HG03558 (cell line): ENCODE measurements around the gene VOPP1.
"Not testable (repeated sequence)": the region's sequence is repeated elsewhere in the genome, so short reads cannot be mapped to it uniquely, and the experiment has no call there.

Experiments
- ATAC-seq: cut with Tn5 transposase; IDR thresholded peaks from one replicate; pipeline ENCODE4 v1.9.1; 2021; ENCODE audit warnings: moderate number of reproducible peaks; ENCODE audit not compliant: unreplicated experiment; ENCODE audit errors: extremely low read depth

The VOPP1 gene

DNA sequence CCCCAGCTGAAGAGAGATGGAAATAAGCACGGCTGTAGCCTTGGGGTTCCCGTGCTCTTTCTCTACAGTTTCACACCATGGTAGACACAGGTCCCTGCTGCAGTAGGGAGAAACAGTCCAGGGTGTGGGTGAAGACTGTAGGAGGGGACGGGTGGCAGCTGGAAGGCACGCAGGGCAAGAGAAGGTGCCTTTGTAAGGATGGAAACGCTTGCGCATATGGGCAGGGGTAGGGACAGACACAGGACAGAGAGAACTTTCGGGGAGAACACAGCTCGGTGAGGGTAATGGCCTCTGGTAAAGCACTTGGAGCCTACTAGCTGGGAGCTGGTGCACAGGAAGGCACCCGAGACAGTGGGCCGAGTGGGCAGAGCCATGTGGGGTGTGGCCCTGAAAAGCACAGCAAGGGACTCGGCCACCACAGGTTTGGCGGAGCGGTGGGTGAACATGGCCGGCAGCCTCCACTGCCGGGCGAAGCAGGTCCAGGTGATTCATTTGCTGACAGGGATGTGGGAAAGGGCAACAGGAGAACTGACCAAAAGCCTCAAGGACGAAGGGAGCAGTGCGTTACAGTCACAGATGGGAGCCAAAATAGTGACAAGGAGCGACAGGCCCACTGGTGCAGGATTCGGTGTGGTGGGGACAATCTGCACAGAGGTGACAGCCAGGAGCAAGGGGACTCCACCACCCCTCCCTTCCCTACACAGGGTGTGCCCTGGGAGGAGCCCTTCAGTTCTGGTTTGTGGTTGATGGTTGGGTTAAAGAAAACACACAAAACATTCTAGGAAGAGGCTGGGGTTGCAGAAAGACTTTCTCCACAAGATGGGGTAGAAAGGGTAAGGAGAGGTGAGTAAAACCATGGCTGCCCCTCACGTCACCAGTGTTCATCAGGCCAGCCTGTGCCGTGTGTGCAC is 97.1 kb downstream of the VOPP1 start:
- no peak for ATAC-seq

DNA sequence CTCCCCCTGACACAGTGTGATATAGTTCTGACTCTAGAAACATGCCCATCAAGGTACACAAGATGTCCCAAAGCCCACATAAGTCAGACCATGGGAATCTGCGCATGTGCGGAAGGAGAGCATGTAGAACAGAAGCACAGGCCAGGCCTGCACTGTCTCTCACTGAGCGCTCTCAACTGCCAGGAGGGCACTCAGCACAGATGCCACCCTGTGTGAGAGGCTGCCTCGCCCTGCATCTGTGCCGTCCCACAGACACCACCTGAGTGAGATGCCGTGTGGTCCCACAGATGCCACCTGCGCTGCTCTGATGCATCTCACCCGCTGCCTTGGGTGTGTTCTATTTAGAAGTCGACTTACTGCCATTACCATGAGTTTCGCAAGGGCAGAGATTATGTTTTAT is 98.4 kb downstream of the VOPP1 start:
- ATAC-seq, result no peak

DNA sequence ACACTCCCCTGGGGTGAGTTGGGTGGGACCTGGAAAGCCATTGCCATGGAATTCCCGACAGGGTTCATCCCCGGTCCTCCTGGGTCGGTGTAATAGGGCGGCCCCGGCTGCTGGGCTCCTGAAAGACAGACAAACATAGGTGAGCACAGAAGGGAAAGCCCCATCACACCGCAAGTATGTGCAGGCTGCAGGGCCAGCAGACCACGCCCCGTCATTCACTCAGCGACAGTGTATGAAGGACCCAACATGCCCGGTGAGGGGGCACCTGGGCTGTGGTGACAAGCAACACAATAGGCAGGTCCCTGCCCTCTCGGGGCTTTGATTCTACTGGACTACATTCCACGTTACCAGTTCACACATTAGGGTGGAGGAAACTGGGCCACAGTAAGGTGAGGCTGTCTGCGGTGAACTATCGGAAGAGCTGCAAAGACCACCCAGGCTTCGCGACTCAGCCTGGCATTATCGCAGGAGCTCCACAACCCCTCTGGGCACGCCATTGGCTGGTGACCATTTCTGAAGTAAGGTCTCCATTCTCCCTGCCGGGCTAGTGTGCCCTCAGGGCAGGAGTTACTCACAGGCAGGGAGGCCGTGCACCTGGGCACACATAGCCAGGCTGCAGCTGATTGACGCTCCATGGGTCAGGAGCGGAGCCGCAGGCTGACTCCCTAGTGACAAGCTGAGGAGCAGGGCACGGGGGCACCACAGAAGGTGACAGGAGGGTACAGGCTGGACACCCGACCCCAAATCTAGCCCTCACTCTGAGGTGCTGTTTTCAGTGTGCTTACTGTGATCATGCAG is 99.2 kb downstream of the VOPP1 start:
- ATAC-seq, result no peak

DNA sequence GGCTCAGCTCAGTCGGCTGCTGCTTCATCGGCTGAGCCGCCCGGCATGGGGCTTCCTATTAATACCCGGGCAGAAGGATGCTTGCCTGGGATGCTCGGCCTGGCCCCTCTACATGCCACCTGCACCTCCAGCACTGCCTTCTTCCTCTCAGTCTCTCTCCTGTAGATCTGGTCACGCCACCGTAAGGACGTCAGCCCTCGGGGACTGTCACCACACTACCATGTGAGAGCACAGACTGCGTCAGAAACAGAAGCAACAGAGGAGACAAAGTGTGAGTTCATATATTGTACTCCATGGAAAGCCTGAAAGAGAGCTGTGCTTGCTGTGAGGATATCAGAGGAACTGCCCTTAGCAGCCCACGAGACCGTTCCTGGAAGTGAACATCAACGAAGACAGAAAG is 99.9 kb downstream of the VOPP1 start:
- ATAC-seq, result not testable (repeated sequence)

DNA sequence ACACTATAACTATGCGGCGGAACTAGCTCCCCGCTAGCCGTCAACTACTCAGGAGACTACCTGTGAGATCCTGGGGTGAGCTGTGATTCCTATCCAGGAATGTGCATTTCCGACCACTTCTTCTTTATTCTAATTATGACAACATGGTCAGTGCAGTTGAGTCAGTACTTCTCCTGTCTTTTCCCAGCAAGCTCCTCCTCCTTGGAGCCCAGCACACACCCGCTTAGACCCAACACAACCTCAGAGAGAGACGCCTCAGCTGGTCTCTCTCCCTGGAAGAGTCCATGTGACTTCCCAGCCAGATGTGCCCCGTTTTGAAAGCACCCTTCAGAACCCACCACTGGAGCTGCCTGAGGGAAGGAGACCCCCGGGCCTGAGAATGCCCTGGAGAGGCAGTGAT is 100.7 kb downstream of the VOPP1 start:
- not testable (repeated sequence) for ATAC-seq

DNA sequence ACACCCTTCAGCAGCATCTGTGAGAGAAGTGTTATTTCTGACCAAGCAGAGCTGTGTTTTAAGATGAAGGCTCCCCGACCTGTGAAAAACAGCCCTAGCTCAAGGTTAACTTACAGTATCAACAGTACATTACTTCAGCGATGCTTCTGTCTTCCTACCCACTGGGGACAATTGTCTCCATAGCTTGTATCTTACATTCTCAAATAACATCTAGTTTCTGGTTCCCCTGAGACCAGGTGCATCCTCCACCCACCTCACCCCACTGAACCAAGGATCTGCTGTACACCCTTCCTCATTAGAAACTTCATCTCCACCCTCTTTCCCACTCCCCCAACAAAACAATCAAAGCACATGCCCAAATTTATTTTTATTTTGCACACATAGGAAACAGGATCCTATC is 102.0 kb downstream of the VOPP1 start:
- ATAC-seq, result no peak

DNA sequence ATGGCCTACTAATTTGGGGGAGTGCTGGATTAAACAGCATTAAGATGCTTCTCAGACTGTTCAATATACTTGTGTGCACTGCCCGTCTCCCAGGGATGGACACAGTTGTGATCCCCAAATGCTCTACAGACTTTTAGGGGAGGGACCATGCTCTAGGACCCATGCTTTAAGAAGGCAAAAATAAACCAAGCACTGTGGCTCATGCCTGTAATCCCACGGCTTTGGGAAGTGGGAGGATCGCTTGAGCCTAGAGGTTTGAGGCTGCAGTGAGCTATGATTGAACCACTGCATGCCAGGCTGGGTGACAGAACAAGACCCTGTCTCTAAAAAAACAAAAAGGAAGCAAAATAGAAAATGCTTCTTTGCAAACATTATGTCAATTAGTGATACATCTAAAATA is 102.6 kb downstream of the VOPP1 start:
- ATAC-seq, result no peak

DNA sequence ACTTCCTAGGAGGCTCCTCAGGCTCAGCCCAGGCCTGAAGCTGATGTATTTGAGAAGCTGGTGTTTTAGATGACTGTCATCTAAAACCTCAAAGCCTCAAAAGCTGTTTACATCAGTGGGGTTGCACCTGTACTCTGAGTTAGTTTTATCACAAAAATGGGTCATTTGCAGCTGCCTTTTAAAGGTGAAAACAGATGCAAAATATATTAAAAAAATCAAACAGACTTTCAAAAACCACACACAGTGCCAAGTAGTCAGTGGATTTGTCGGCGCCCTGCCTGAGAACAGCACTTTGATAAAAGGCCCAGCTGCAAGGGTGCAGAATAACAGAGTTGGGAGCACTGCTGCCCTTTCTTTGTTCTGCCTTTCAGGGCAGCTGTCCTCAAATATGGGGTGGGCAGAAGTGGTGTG is 103.0 kb downstream of the VOPP1 start:
- no peak for ATAC-seq

DNA sequence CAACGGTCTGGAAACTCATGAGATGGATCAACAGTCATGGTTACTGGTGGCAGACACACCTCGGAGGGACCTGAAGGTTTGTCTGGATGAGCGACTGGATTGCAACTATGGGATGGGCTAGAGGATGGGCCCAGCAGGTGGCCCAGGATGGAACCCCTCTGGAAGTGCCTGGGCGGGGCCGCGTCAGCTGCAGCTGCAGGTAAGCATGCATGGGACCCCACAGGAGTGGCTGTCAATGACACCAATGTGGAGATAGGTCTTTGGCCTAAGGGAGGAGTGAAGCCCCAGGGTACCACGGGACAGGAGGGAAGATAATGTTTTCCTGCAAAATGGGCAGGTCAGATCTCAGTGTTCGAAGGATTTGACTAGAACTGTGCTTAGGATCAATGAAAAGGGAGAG is 103.8 kb downstream of the VOPP1 start:
- ATAC-seq, result no peak

DNA sequence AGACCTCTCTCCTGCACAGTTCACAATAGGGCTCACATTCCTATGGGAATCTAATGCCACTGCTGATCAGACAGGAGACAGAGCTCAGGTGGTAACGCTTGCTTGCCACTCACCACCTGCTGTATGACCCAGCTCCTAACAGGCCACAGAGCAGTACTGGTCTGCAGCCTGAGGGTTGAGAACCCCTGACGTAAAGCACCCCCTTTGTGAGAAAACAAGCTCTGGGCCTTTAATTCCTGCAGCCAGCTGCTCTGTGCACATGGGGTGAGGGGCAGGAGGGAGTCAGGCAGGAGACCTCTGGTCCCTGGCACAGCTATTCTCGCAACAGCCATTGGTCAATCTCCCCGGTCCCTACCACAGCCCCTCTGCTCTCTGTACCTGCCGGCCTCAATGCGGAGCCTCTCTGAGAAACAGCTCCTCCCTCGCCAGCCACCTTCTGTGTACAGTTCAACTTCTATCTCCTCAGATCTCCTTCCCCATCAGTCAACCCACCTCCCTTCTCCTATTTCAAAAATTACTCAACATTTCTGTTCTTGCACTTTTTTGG is 105.2 kb downstream of the VOPP1 start:
- no peak for ATAC-seq

DNA sequence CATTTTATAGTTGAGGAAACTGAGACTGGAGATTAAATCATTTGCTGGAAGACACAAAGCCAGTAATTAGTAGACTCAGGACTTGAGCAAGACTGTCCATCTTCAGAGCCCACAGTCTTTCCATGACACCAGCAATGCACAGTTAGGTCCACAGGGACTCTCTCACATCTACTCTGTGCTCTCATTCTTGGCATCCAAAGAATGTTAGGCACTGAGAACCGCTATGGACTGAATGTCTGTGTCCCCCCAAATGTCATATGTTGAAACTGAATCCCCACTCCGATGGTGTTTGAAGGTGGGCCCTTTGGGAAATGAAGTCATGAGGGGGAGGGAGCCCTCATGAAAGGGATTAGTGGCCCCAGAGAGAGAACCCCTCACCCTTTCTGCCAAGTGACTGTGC is 106.6 kb downstream of the VOPP1 start:
- no peak for ATAC-seq

DNA sequence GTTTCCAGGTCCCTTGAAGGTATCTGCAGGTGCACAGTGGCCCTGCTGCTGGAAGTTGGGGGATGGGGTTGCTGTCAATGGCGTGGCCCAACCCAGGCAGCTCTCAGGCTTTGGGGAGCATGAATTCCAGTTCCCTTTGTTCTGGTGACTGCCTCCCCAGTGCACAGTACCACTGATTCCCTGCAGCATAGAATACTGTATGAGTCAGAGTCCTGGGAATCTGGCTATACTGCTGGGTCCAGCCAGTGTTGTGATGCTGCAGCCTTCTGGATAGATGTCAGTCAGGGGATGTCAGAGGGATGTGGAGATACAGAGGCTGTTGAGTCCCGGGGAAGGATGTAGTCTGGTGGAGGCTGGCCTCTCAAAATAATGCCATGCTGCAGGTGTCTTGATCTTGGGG is 107.9 kb downstream of the VOPP1 start:
- ATAC-seq, result no peak

DNA sequence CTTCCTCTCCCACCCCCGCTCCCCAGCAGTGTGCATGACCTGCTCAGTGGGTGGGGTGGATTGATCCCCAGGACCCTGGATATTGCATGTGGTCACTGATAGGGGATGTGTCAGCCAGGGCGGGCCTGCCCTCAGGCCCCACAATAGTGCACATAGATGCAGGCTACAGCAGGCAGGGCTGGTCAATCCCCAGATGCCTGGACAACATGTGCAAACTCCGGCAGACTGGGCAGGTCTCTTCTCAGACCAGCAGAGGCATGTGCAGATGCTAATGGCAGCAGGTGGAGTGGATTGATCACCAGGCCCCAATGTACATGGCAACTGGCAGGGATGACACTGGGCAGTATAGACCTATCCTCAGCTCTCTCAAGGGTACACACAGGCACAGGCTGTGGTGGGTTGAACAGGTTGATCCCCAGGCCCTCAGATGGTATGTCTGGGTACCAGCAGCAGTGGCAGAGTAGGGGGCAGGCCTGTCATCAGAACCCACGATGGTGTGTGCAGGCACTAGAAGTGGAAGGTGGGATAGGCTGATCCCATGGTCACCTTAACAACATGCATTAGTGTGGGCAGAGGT is 108.5 kb downstream of the VOPP1 start:
- ATAC-seq, result no peak

DNA sequence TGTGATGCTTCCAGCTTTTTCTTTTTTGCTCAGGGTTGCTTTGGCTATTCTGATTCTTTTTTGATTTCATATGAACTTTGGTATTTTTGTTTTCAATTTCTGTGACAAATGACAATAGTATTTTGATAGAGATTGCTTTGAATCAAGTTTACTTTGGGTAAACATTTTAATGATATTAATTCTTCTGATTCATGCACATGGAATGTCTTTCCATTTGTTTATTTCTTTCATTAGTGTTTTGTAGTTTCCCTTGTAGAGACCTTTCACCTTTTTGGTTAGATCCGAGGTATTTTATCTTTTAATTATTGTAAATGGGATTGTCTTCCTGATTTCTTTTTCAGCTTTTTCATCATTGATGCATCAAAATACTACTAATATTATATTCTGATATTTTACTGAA is 114.0 kb downstream of the VOPP1 start:
- ATAC-seq, result no peak

DNA sequence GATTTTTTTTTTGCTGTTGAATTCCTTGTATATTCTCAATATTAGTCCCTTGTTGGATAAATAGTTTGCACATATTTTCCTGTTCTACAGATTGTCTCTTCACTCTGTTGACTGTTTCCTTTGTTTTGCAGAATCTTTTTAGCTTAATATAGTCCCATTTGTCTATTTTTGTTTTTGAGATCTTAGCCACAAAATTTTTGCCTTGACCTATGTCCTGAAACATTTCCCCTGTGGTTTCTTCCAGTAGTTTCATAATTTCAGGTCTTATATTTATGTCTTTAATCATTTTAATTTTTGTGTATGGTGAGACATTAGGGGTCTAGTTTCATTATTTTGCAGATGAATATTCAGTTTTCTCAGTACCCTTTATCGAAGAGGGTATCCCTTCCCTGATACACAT is 114.5 kb downstream of the VOPP1 start:
- no peak for ATAC-seq

DNA sequence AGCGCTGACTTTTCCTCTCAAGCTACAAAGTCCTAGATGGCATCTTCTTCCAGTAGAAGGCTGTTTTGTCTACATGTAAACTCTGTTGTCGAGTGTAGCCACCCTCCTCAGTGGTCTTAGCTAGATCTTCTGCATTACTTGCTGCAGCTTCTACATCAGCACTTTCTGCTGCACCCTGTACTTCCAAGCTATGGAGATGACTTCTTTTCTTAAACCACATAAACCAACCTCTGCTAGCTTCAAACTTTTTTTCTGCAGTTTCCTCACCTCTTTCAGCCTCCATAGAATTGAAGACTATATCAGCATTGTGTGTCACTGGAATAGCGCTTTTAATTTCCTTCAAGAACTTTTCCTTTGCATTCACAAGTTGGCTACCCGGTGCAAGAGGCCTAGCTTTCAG is 119.3 kb downstream of the VOPP1 start:
- no peak for ATAC-seq

DNA sequence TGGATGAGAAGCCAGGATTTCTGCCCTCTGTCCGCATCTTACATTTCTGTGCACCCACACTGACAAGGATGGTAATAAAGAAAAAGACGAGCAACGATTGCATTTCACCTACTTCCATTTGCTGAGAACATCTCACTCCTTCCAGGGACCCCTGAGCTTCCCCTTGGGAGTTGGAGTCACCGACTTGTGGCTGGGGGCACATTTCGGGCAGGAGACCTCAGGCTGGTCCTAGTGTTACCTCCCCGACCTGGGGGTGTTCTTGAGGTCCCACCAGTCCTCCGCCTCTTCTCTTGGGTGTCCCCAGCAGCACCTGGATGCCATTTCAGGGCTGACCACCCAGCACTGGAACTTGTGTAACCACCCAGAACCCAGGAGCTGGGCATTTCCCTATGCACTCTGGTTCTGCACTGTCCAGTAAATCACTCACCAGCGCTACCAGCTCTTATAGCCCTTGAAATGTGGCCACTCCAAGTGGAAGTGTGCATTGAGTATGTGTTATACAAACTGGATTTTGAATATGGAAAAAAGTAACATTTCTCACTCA is 122.2 kb downstream of the VOPP1 start:
- no peak for ATAC-seq

DNA sequence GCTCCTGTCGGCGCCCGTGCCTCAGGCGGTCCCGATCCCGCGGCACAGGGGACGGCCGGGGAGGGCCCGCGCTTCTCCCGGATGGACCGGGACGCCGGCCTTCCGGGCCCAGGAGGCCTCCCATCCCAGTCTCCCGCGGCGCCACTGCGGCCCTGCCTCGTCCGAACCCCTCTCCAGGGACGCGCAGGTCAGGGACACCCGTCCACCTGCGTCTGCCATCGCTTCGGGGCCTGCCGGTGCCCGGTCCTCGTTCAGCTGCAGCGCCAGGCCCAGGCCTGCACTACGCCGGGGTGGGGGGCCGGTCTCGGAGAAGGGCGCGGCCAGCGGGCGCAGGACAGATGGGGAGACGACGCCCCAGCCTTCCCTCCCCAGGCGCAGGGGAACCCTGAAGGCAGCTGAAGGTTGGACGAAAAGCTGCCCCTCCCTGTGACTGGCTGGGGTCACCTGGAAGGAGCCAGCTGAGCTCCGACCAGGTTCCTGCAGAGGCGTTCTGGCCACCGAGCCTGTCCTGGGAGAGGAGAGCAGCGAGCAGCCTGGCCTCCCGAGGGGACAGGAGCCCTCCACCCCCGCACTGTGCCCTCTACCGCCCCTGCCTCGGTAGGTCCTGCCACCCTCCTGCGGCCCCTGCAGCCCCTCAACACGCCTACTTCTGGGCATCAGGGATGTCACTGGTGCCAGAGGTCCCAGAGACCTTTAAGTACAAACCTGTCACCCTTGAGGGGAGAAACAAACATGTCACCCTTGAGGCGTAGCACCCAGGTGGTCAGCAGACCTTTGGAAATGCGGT is 122.9 kb downstream of the VOPP1 start:
- ATAC-seq, result no peak

DNA sequence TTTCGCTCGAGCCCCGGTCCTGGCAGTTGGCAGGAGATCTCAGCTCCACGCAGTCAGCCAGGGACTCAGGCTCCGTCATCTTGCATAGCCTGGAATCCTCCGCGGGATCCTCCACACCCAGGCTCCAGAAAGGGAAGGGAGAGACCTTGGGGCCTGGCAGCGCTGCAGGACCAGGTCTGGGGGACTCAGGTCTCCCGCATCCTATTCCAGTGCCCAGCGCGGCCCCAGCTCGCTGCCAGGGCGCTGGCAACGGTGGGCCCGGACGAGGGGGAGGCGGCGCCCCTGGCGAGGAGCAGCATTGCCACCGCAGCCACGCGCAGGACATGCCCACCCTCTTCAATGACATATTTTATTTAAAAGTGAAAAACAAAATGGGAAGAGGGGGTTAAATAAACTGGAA is 123.8 kb downstream of the VOPP1 start:
- no peak for ATAC-seq

DNA sequence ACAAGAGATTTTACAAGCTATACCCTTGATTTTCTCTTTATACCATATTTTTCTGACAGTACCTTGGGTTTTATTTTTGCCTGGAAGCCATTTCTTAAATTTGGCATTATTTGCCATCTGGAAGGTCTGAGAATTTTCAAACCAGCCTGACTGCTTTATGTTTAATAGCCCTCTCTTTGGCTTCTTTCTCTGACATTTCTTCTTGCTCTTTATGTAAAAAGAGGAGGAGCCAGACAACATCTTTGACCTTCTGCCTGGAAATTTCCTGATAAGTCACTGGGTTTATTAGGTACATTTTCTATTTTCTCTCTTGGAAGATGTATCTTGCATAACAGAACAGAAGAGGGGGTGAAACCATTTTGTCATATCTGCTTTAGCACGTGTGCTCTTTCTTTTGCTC is 127.5 kb downstream of the VOPP1 start:
- no peak for ATAC-seq
